Fibroblast of lung (primary cell): Measurements from ENCODE around the gene KRT78.

Experiments
- CTCF ChIP-seq, 2 donors: IDR thresholded peaks in 1 of 2; conservative IDR thresholded peaks in 1 of 2; 1 replicate in 1 of 2; 2 replicates in 1 of 2; pipeline ENCODE4 v1.5.1; 2011 to 2012; ENCODE audit warnings: low read length in 2 of 2, control low read depth in 1 of 2, inconsistent platforms in 1 of 2, low read depth in 1 of 2, mild to moderate bottlenecking in 1 of 2
- EZH2 ChIP-seq: IDR thresholded peaks from 2 replicates; pipeline ENCODE4 v1.5.1; 2012; ENCODE audit warnings: low read length, control low read depth, mild to moderate bottlenecking; ENCODE audit errors: missing control alignments

- TF ChIP-seq EZH2: no peak
- no peak for TF ChIP-seq CTCF (conservative IDR thresholded peaks at IDR 0.05 in 1 of 2, IDR thresholded peaks at IDR 0.05 in 1 of 2; ENCODE audit: low read depth in 1 of 2, low read length in 2 of 2)
These were observed 28.3 kb downstream of the KRT78 start for GRCh38 chr12:52820521-52820920.
